ENCODE results near the gene MTHFSD. TPM values are rescaled to one million over a fixed set of nuclear protein-coding genes. Genes with fewer than 3 reads are reported as not detected.

The MTHFSD gene
- total RNA-seq, 1 donor from 2014 or later: 8.1 TPM

- no peak for DNase-seq (ENCODE audit: low spot score)
- H3K4me3 Mint-ChIP-seq (ENCODE audit: unreplicated experiment): no peak overlapping the region
- H3K27me3 Mint-ChIP-seq (ENCODE audit: low read depth): peaks cover 63% of the 10 kb centered on the region
- no peak overlapping the region for H3K27ac Mint-ChIP-seq (ENCODE audit: unreplicated experiment)
- H3K4me1 Mint-ChIP-seq (ENCODE audit: low read depth): peaks cover 22% of the 10 kb centered on the region
- TF ChIP-seq CTCF (IDR thresholded peaks at IDR 0.05): no peak
- H3K9me3 Mint-ChIP-seq (ENCODE audit: low read depth): no peaks in the 10 kb centered on the region
- no peaks in the 10 kb centered on the region for H3K36me3 Mint-ChIP-seq (ENCODE audit: low read depth)
These were observed 46.7 kb downstream of the MTHFSD start for GRCh38 chr16:86508028-86508946.

DNA sequence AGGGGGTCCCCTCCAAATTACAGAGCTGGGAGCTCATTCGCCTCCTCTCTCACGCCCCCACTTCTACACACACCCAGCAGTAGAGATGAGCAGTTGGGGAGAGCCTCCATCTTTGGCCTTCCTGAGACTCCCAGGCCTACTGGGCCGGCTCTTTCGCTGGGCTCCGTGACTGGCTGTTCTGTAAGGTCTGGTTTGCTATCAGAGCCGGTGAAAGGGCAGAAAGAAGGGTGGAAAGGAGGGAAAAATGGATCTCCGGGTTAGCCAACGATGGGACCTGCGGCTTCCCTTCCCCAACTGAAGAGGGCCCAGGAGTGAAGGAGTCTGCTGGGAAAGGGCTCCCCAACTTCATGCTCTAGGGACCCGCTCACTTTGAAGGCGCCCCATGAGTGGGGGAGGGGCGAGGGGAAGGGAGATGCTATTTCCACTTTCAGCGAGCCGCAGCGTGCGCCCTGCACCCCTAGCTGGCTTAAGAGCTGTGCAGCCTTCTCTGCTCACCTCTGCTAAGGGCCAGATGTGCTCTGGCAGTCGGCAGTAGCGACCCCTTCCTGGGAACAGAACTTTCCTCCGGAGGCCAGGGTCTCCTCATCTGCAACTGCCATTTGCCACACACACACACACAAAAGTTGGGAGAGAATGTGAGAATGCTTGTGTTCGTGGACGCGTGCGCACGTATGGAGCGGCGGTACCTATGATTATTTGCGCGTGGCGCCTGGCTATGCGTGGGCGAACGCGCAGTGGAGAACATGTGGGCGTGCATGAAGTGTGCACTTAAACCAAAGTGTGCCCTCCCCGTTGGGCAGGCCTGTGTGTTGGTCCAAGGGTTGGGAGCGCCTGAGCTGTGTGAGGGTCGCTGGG is 47.6 kb downstream of the MTHFSD start:
- TF ChIP-seq CTCF (IDR thresholded peaks at IDR 0.05): no peak
- Mint-ChIP-seq H3K36me3 (ENCODE audit: low read depth) (no peaks in the 10 kb centered on the region), H3K9me3 (ENCODE audit: low read depth) (no peaks in the 10 kb centered on the region), H3K27ac (ENCODE audit: unreplicated experiment) (no peak overlapping the region), H3K27me3 (ENCODE audit: low read depth) (peaks cover 65% of the 10 kb centered on the region), H3K4me1 (ENCODE audit: low read depth) (peaks cover 22% of the 10 kb centered on the region), H3K4me3 (ENCODE audit: unreplicated experiment) (no peak overlapping the region)
- no peak for DNase-seq (ENCODE audit: low spot score)

DNA sequence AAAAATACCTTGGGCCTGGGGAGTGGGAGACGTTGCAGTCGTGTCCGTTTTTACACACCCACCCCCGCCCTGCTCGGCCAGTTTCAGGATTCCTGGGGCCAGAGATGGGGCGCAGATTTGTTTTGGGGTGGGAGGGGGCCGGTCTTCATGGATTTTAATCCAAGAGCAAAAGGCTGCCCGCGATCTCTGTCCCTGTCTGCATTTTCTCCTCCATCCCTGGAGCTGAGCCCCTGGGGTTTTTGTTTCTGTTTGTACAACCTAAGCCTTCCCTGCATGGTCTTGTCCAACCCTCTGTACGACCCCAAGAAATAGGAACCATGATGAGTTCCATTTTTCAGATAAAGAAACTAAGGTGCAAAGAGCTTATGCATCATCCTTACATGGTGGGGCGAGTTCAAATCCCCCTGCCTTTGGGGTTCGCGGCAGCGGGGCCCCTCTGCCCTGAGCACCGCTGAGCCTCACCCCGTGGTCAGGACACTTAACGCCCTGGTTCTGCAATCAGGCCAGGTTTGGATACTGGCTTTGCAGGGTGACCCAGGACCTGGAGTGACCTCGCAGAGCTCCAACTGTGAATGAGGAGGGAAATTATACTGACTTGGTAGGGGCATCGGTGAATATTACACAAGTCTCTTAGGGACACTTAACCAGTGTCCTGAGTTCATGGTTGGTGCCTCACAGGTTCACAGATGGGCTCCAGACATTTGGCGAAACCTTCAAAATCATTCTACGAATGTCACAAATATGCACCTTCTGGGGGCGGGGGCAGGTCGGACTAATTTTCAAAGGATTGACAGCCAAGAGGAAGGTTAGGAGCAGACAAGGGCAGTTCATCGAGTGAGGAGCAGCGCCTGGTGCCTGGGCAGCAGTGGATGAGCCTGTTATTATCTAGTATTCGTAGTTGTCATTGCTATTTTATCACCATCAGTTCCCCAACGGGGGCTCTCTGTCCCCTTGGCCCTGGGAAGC is 48.9 kb downstream of the MTHFSD start:
- H3K27me3 Mint-ChIP-seq (ENCODE audit: low read depth): peaks cover 72% of the 10 kb centered on the region
- peaks cover 22% of the 10 kb centered on the region for H3K4me1 Mint-ChIP-seq (ENCODE audit: low read depth)
- H3K36me3 Mint-ChIP-seq (ENCODE audit: low read depth): no peaks in the 10 kb centered on the region
- H3K27ac Mint-ChIP-seq (ENCODE audit: unreplicated experiment): no peak overlapping the region
- DNase-seq (ENCODE audit: low spot score): no peak
- no peak for TF ChIP-seq CTCF (IDR thresholded peaks at IDR 0.05)
- no peaks in the 10 kb centered on the region for H3K9me3 Mint-ChIP-seq (ENCODE audit: low read depth)
- H3K4me3 Mint-ChIP-seq (ENCODE audit: unreplicated experiment): no peak overlapping the region

DNA sequence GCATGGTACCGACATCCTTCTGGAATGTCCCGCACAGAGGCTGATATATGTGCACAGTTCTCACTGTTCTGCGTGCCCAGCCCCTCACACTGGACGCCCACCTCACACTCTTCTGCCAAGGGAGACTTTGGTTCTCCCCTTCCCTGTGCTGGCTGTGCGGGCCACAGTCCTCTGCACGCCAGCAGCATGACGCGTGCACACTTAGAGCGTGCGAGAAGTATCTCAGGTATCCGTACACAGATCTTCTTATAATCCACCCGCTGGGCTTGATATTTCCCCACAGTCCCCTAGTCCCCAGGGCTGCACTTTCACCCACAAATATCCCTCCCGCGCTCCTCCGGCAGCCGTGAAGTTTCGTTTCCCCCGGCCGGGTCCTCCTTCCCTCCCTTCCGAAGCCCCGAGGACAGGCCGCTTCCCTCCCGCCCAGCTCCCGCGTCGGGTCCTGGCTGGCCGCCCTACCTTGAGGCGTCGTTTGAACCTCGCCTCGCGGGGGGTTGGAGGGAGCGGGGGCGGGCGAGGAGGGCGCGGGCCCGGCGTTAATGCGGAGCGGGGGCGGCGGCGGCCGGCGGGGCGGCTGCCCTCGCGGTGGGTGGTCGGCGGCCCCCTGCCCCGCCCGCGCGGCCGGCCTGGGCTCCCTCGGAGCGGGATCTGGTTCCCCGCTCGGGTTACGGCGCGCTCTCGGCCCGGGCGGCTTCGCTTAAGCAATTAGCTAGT is 49.7 kb downstream of the MTHFSD start:
- no peak overlapping the region for H3K27ac Mint-ChIP-seq (ENCODE audit: unreplicated experiment)
- peaks cover 20% of the 10 kb centered on the region for H3K4me1 Mint-ChIP-seq (ENCODE audit: low read depth)
- no peak for TF ChIP-seq CTCF (IDR thresholded peaks at IDR 0.05)
- no peaks in the 10 kb centered on the region for H3K36me3 Mint-ChIP-seq (ENCODE audit: low read depth)
- DNase-seq (ENCODE audit: low spot score): no peak
- peaks cover 78% of the 10 kb centered on the region for H3K27me3 Mint-ChIP-seq (ENCODE audit: low read depth)
- H3K9me3 Mint-ChIP-seq (ENCODE audit: low read depth): no peaks in the 10 kb centered on the region
- H3K4me3 Mint-ChIP-seq (ENCODE audit: unreplicated experiment): no peak overlapping the region
